ENCODE results near the gene CEP55. TPM values are rescaled to one million over a fixed set of nuclear protein-coding genes. Genes with fewer than 3 reads are reported as not detected.

Gene CEP55
- total RNA-seq, 1 donor from 2014 or later, result 0.35 TPM

GRCh38 chr10:93461109-93461806 is 35.2 kb upstream of the CEP55 start:
- H3K4me3 ChIP-seq, result no peak overlapping the region
- no peaks in the 10 kb centered on the region for H3K27me3 ChIP-seq
- TF ChIP-seq CTCF (IDR thresholded peaks at IDR 0.05), result no peak
- DNase-seq (no peak), ATAC-seq (no peak)
- H3K36me3 ChIP-seq, result peaks cover 9% of the 10 kb centered on the region
- intact Hi-C loops (cut with DNase I), result no loop called here
- peaks cover 76% of the 10 kb centered on the region for H3K4me1 ChIP-seq
- H3K9me3 ChIP-seq, result no peaks in the 10 kb centered on the region
- peak overlapping the region; percentile 79 for H3K27ac ChIP-seq

- Histone ChIP-seq H3K27ac (peak overlapping the region; percentile 79), H3K4me1 (peaks cover 81% of the 10 kb centered on the region), H3K4me3 (no peak overlapping the region), H3K36me3 (peaks cover 4% of the 10 kb centered on the region), H3K27me3 (no peaks in the 10 kb centered on the region), H3K9me3 (no peaks in the 10 kb centered on the region)
- intact Hi-C loops (cut with DNase I), result no loop called here
- ATAC-seq (no peak), DNase-seq (no peak)
- TF ChIP-seq CTCF (IDR thresholded peaks at IDR 0.05), result no peak
Observed at GRCh38 chr10:93461807-93462178, 34.6 kb upstream of the CEP55 start.

GRCh38 chr10:93462371-93462770 is 34.0 kb upstream of the CEP55 start:
- H3K27ac ChIP-seq, result peak overlapping the region; percentile 79
- ATAC-seq, result no peak
- H3K36me3 ChIP-seq, result no peaks in the 10 kb centered on the region
- no peak for TF ChIP-seq CTCF (IDR thresholded peaks at IDR 0.05)
- no peak overlapping the region for H3K4me3 ChIP-seq
- H3K9me3 ChIP-seq, result no peaks in the 10 kb centered on the region
- H3K4me1 ChIP-seq, result peaks cover 85% of the 10 kb centered on the region
- intact Hi-C loops (cut with DNase I), result no loop called here
- H3K27me3 ChIP-seq, result no peaks in the 10 kb centered on the region
- no peak for DNase-seq

GRCh38 chr10:93462881-93463280 is 33.5 kb upstream of the CEP55 start:
- no peak for TF ChIP-seq CTCF (IDR thresholded peaks at IDR 0.05)
- ATAC-seq, result peak; percentile 61
- Histone ChIP-seq H3K27me3 (no peaks in the 10 kb centered on the region), H3K36me3 (no peaks in the 10 kb centered on the region), H3K4me3 (no peak overlapping the region), H3K4me1 (peaks cover 84% of the 10 kb centered on the region), H3K9me3 (no peaks in the 10 kb centered on the region), H3K27ac (peak overlapping the region; percentile 79)
- intact Hi-C loops (cut with DNase I), result no loop called here
- DNase-seq, result peak; percentile 79

- peak; percentile 27 for ATAC-seq
Observed at GRCh38 chr10:93463723-93464476, 32.5 kb upstream of the CEP55 start.

More at GRCh38 chr10:93463723-93464476, 32.5 kb upstream of the CEP55 start:
- Histone ChIP-seq H3K4me3 (no peak overlapping the region), H3K27ac (peak overlapping the region; percentile 79), H3K9me3 (no peaks in the 10 kb centered on the region), H3K36me3 (no peaks in the 10 kb centered on the region), H3K4me1 (peaks cover 84% of the 10 kb centered on the region), H3K27me3 (no peaks in the 10 kb centered on the region)
- intact Hi-C loops (cut with DNase I), result no loop called here
- no peak for DNase-seq
- TF ChIP-seq CTCF (IDR thresholded peaks at IDR 0.05), result no peak

Measured in upper lobe of right lung (tissue), 1 donor.